ENCODE data around the gene SENP3. TPM values are rescaled to one million over a fixed set of nuclear protein-coding genes. Genes with fewer than 3 reads are reported as not detected.
A peak's percentile ranks its signal among the peaks of the same experiment; 100 is the strongest.

The SENP3 gene
- total RNA-seq, 1 experiment from 2014 or later, result 162 TPM

DNA sequence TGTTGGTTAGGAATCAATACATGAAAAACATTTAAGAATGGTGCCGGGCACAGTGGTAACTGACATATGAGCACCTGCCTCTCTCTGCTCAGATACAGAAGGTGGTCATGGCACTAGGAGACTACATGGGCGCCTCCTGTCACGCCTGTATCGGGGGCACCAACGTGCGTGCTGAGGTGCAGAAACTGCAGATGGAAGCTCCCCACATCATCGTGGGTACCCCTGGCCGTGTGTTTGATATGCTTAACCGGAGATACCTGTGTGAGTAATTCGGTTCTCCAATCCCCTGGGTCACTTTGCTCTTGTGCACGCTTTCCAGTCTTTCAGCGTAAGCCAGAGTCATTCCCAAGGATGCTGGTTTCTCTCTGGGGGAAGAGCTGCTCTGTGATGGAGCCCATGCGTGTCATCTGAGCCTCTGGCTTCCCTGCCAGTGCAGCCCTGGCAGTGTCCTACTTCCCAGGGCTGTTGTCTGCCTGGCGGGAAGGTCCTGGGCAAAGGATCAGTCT, 14.8 kb downstream of the SENP3 start:
- no peak for DNase-seq (ENCODE audit: low spot score)

DNA sequence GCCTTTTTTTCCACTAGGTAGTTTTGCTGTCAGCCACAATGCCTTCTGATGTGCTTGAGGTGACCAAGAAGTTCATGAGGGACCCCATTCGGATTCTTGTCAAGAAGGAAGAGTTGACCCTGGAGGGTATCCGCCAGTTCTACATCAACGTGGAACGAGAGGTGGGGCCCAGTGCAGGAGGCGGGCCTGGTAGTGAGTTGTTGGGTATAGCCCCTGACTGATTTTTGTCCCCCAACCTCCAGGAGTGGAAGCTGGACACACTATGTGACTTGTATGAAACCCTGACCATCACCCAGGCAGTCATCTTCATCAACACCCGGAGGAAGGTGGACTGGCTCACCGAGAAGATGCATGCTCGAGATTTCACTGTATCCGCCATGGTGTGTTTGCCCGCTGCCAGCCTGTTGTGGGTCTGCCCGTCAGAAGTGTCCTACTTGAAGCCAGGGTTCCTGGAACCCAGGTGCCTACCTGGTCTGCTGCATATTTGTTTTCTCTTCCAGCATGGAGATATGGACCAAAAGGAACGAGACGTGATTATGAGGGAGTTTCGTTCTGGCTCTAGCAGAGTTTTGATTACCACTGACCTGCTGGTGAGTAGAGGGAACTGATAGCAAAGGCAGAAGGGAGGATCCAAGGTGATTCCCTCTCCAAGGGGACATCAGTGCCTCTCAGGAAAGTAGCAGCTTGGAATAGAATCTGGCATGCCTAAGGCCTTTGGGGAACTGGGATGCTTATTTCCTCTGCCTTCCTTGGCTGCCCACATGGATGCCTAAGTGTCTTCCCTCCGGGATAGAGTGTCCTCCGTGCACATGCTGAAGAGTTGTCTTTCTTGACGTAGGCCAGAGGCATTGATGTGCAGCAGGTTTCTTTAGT, 15.8 kb downstream of the SENP3 start:
- DNase-seq (ENCODE audit: low spot score), result no peak

DNA sequence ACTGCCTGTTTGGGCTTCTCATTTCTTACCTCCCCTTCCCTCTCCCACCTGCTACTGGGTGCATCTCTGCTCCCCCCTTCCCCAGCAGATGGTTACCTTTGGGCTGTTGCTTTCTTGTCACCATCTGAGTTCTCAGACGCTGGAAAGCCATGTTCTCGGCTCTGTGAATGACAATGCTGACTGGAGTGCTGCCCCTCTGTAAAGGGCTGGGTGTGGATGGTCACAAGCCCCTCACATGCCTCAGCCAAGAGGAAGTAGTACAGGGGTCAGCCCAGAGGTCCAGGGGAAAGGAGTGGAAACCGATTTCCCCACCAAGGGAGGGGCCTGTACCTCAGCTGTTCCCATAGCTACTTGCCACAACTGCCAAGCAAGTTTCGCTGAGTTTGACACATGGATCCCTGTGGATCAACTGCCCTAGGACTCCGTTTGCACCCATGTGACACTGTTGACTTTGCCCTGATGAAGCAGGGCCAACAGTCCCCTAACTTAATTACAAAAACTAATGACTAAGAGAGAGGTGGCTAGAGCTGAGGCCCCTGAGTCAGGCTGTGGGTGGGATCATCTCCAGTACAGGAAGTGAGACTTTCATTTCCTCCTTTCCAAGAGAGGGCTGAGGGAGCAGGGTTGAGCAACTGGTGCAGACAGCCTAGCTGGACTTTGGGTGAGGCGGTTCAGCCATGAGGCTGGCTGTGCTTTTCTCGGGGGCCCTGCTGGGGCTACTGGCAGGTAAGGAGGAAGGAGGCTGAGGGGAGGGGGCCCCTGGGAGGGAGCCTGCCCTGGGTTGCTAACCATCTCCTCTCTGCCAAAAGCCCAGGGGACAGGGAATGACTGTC, 17.5 kb downstream of the SENP3 start, which contains the start of gene CD68:
CD68 (plus strand) TSS at position 638 of the 833 bp plus-strand sequence; CDS start at position 678, 40 bp downstream.
- DNase-seq (ENCODE audit: low spot score), result peak; percentile 94

DNA sequence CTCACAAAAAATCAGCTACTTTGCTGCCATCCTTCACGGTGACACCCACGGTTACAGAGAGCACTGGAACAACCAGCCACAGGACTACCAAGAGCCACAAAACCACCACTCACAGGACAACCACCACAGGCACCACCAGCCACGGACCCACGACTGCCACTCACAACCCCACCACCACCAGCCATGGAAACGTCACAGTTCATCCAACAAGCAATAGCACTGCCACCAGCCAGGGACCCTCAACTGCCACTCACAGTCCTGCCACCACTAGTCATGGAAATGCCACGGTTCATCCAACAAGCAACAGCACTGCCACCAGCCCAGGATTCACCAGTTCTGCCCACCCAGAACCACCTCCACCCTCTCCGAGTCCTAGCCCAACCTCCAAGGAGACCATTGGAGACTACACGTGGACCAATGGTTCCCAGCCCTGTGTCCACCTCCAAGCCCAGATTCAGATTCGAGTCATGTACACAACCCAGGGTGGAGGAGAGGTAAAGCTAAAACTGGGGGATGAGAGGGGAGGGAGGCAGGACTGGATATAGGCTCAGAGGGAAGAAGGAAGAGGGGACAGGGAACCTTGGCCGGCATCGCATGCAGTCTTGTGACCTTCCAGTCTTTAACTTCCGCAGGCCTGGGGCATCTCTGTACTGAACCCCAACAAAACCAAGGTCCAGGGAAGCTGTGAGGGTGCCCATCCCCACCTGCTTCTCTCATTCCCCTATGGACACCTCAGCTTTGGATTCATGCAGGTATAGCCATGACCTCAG, 18.3 kb downstream of the SENP3 start:
- DNase-seq (ENCODE audit: low spot score), result no peak

DNA sequence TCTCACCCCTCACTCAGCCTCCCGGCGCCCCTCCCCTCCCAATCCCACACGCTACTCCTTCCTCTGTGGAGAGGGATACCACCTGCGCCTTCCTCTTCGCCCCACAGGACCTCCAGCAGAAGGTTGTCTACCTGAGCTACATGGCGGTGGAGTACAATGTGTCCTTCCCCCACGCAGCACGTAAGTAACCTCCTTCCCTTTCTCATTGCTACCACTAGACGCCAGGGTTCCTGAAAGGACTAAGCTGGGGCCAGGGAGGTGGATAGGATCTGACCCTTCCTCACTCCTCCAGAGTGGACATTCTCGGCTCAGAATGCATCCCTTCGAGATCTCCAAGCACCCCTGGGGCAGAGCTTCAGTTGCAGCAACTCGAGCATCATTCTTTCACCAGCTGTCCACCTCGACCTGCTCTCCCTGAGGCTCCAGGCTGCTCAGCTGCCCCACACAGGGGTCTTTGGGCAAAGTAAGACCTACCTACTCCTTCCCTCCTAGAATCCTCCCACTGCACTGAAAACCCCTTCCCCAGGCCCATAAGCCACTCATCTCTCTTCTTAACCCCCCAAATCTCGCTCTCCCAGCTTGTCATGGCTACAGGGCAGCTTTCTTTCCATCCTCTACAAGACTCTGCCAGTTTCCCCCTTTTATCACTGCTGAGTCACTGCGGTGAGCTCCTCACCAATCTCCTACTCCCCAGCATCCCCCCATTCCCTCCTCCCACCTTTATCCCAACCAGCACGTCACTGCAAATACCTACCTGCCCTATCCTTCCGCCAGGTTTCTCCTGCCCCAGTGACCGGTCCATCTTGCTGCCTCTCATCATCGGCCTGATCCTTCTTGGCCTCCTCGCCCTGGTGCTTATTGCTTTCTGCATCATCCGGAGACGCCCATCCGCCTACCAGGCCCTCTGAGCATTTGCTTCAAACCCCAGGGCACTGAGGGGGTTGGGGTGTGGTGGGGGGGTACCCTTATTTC, 19.2 kb downstream of the SENP3 start:
- peak; percentile 57 for DNase-seq (ENCODE audit: low spot score)

DNA sequence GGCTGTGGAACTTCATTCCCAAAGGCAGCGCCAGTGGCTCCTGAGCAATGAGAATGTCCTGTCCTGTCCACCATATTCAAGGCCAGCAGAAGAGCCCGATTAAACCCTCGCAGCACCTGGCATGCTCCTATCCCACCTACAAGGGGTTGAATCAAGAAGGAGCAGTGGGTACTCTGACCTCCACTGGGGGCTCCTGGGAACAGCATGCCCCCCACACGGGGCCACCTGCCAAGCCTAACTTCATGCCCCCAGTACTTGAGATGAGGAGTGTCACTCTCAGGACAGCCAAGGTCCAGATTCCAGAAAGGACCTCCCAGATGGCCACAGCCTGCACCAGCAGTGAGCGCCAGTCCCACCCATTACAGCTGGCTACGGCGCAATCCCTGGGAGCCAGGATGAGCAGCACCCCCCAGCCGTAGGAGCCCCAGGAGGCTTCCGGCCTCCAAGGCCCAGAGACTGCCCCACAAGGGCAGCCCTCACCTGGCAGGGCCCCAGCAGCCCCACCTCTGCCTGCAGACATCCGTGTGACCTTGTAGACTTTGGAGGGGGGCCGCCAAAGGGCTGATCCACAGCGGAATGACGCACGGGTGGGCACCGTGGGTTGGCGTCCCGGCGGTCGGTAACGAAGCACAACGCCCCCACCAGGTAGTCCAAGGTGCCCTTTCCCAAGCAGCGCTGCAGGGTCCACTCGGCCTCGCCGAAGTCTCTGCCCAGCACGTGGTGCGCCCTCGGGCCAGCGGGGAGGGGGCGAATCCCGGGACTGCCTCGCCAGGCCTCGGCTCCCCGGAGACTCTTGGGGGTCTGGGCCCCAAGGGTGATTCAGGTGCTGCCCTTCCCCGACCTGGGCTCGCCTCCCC, 20.9 kb downstream of the SENP3 start:
- no peak for DNase-seq (ENCODE audit: low spot score)

DNA sequence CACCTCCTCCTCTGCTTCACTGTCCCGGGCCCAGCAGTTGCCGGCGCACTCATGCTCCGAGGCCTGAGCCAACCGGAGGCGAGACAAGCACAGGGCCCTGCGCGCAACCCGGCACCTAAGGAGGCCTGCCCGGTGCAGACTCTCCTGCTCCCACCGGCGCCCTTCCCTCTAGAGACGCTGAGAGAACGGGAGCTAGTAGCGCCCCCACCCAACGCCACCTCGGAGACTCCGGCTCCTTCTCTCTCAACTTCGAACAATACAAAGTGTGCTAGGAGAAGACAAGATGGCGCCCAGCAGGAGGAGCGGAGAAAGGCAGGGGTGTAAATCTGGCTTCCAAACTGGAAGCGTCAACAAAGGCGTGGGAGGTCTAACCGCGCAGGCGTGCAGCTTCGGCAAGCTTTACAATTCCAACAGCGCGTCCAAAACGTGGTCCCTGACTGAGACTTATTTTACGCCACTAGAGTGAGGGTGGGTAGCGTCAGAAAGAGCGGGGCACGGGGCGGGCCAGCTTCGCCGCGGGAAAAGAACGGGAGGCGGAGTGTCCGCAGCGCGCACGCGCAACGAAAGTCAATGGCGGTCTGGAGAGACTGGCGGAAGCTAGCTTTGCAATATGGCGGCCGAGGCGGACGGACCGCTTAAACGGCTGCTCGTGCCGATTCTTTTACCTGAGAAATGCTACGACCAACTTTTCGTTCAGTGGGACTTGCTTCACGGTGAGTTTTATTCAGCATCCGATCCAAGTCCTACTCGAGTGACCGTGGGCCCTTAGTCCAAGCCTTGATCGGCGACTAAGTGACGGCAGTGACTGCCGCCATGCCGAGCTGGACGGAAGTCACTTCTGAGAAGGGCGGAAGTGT, 21.8 kb downstream of the SENP3 start, which contains the start of gene MPDU1:
MPDU1 (plus strand) TSS at position 600 of the 857 bp plus-strand sequence; CDS start at position 611, 11 bp downstream.
- DNase-seq (ENCODE audit: low spot score), result peak; percentile 93

DNA sequence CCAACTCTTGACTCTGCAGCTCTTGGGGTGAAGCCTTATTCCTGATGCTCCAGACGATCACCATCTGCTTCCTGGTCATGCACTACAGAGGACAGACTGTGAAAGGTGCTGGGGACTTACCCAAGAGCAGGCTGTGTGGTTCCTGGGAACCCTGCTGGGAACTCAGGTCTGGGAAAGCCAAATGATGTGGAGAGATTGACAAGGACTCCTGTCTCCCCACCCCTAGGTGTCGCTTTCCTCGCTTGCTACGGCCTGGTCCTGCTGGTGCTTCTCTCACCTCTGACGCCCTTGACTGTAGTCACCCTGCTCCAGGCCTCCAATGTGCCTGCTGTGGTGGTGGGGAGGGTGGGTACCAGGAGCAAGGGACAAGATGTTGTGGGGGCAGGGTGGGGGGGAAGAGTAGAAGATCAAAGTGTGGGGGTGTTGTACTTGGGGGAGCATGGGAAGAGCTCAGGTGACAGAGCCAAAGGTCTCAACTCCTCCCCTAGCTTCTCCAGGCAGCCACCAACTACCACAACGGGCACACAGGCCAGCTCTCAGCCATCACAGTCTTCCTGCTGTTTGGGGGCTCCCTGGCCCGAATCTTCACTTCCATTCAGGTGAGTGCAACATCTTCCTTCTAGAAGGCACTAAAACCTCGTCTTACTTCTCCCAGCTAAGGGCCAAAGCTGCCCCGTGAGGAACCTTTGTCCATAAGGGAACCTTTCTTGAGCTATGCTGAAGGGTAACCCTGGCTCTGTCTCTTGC, 25.1 kb downstream of the SENP3 start:
- peak; percentile 45 for DNase-seq (ENCODE audit: low spot score)

DNA sequence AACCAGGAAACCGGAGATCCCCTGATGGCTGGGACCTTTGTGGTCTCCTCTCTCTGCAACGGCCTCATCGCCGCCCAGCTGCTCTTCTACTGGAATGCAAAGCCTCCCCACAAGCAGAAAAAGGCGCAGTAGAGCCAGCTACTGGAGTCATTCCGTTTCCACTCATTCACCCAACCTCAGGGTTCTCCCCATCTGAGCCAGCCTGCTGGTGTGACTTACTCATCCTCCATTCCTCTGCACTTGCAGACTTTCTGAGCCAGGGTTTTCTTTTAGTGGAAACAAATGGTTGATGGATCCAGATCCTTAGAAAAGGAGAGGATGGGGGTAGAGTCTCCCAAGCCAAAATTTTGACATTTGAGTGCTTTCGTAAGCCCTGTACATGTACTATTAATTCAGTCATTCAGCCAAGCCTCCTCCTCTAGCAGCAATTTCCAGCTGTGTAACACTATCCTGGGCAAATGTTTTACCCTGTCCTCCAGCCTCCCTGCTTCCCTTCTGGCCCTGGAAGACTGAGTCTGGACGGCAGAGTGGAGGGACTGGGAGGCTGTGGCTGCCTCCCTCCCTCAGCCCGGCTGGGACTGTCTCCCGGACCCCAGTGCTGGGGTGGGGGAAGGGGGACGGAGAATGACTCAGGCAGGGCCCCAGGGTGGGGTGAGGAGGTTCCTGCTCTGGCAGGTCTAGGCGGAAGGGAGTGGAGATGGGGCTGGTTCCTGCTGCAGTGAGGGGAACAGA, 25.9 kb downstream of the SENP3 start:
- peak; percentile 93 for DNase-seq (ENCODE audit: low spot score)

DNA sequence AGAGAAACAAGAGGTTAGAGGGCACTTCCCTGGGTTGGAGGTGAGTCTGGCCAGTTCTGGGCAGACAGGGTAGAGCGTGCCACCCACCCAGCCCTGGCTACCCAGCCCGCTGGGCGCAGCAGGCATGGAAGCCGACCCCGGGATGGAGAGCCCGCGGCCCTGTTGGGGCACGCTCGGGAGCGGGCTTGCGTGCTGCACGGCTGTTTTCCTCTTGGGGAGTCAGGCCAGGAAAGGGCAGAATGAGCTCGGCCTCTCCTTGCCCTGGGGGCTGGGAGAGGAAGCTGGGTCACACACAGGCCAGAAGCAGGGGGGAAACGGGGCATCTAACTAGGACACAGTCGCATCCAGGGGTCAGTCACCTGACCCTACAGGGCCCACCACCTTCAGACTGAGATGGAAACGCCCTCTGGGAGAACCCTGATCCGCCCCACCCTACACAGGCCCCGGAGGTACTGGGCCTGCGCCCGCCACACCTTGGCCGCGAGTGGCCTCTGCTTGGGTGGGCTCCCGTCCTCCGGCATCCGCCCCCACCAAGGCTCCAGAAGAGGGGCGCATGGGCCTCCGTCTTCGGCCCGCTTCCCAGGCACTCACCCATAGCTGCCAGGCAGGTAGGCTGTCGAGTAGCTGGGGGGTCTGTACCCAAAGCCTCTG, 27.0 kb downstream of the SENP3 start:
- DNase-seq (ENCODE audit: low spot score), result no peak

DNA sequence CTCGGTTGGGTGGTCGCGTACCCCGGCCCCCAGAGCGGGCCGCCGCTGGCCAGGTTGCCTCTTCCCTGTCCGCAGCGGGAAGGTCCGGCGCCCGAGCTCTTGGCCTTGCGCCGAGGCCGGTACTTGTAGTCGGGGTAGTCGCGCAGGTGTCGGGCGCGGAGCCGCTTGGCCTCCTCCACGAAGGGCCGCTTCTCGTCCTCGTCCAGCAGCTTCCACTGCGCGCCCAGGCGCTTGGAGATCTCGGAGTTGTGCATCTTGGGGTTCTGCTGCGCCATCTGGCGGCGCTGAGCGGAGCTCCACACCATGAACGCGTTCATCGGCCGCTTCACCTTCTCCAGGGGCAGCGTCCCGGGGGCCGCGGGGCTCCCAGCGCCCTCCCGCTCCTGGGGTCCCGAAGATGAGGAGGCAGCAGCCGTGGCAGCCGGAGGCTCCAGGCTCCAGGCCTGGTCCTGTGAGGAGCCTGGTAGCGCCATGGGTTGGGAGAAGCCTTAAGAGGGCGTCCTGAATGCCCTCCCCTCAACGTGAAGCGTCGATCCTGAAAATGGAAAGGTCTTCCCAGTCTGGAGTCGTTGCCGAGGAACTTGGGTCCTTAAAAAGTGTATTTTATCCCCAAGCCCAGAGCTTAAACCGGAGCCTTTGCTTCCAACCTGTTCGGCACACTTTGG, 27.6 kb downstream of the SENP3 start:
- DNase-seq (ENCODE audit: low spot score), result no peak

DNA sequence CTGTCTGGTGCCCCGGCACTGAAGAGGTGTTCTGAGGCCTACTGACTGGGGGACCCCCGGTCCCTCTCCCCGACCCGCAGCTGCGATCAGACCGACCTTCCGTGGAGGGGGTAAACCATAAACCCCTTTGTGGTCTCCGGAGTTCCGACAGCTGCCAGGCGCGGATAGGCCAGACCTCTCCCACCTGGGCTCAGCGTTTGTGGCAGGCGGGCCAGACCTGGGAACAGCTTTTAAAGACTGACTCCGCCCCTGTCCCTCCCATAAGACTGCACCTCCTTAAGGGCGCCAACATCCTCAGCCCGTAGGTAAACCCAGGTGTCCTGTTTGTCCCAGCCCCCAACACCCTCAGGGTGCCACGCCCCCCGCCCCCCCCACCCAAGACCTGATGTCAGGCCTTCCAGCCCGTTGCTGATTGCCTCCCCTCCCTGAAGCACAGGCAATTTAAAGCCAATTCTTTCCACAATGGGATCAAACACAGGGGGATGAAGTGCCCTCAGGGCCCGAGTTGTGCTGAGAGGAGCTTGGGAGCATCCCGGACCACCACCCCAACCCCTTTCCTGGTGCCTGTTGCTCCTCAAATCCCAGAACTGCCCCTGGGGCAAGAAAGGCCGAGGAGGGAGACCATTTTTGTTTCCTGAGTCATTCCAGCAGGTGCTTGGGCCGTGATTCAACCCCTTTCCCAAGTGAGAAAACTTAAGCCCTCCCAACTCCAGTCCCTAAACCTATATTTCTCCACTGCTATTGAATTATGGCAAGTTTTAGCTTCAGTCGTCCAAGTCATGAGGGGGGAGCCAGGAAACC, 28.4 kb downstream of the SENP3 start, which contains the start of gene SOX15:
SOX15 (minus strand) TSS at position 204 of the 801 bp plus-strand sequence. CDS start 418 bp downstream, outside the sequence.
- DNase-seq (ENCODE audit: low spot score), result peak; percentile 73

DNA sequence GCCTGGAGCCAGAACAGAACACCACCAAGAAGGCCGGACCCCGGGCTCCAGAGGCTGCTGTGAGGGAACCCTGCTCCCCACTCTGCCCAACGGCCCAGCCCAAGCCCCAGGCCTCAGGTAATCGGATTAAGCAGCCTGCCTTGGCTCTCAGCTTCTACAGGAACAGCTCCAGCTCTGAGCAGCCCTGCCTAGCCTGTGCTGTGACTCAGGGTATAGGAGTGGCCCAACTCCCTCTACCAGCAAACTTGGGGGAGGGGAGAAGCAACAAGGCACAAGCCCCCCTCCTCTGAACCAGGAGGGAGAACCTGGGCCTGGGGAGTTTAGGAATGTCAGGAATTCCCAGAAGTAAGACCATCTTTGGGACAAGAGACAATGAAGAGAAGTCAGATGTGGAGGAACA, 29.0 kb downstream of the SENP3 start:
- peak; percentile 78 for DNase-seq (ENCODE audit: low spot score)

DNA sequence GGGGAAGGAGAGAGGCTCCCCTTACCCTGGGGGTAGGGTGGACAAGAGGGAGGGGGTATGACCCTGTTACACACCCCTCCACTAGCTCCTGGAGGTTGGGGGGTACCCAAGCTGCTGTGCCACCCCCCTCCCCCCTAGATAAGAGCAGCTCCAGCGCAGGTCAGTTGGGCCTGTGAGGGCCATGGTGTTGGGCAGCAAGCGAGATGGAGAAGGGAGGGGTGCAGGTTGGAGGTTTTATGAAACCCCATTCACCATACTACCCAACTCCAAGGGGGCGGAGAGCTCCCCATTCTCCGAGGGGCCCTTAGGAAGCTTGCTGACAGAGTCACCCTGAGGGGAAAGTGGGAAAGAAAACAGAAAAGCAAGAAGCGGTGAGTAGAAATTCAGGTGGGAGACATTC, 29.9 kb downstream of the SENP3 start:
- no peak for DNase-seq (ENCODE audit: low spot score)
